Left kidney (tissue), 2 donors: ENCODE data around the gene ZNF592. TPM values are rescaled to one million over a fixed set of nuclear protein-coding genes. Genes with fewer than 3 reads are reported as not detected.

Experiments
- DNase-seq: peaks from one replicate; pipeline ENCODE4 v3.0.0-alpha.2; 2013
- polyA plus RNA-seq: library from polyadenylated mRNA; unstranded; fragments of 120-200 nt; gene quantifications from one replicate; pipeline ENCODE4 v1.2.1, GENCODE V29; 2013; ENCODE audit not compliant: insufficient read length

Gene ZNF592
- polyA plus RNA-seq, 1 donor, result 32.2 TPM

- no peak for DNase-seq
These were observed 61.9 kb downstream of the ZNF592 start for GRCh38 chr15:84810073-84810840.

GRCh38 chr15:84811151-84811550 lies 62.8 kb downstream of the ZNF592 start:
- DNase-seq, result no peak

GRCh38 chr15:84811828-84812227 lies 63.4 kb downstream of the ZNF592 start:
- no peak for DNase-seq

GRCh38 chr15:84812842-84813241 lies 64.5 kb downstream of the ZNF592 start:
- no peak for DNase-seq

- DNase-seq, result no peak
These were observed 65.0 kb downstream of the ZNF592 start for GRCh38 chr15:84813435-84813834.

GRCh38 chr15:84813931-84814330 lies 65.5 kb downstream of the ZNF592 start:
- no peak for DNase-seq

GRCh38 chr15:84814916-84815315 lies 66.5 kb downstream of the ZNF592 start:
- no peak for DNase-seq

- DNase-seq, result no peak
These were observed 68.5 kb downstream of the ZNF592 start, which contains the start of gene ALPK3 for GRCh38 chr15:84816694-84817465. TSS of gene ALPK3 (plus strand) at chr15:84817356. CDS start at chr15:84817453, 97 bp downstream.

GRCh38 chr15:84817466-84818081 lies 69.2 kb downstream of the ZNF592 start:
- DNase-seq, result no peak

- DNase-seq, result no peak
These were observed 70.1 kb downstream of the ZNF592 start for GRCh38 chr15:84818261-84819131.

GRCh38 chr15:84819291-84819768 lies 70.9 kb downstream of the ZNF592 start:
- no peak for DNase-seq

GRCh38 chr15:84819791-84820190 lies 71.4 kb downstream of the ZNF592 start:
- DNase-seq, result no peak

- DNase-seq, result no peak
These were observed 73.2 kb downstream of the ZNF592 start for GRCh38 chr15:84821501-84822021.

- DNase-seq, result no peak
These were observed 74.4 kb downstream of the ZNF592 start for GRCh38 chr15:84822653-84823281.

GRCh38 chr15:84823282-84823878 lies 75.0 kb downstream of the ZNF592 start:
- no peak for DNase-seq

- no peak for DNase-seq
These were observed 76.0 kb downstream of the ZNF592 start for GRCh38 chr15:84824260-84825007.

- DNase-seq, result no peak
These were observed 78.0 kb downstream of the ZNF592 start for GRCh38 chr15:84826369-84826823.

- DNase-seq, result no peak
These were observed 78.9 kb downstream of the ZNF592 start for GRCh38 chr15:84827246-84827645.

GRCh38 chr15:84828086-84828908 lies 79.9 kb downstream of the ZNF592 start:
- DNase-seq, result no peak
